Vagina (tissue), 2 donors: ENCODE measurements around the gene RIIAD1.

Experiments
- CTCF ChIP-seq, 3 experiments: fragments of 450-650 bp in 2 of 3; fragments of 200-600 bp in 1 of 3; sonication (generic) in 1 of 3; IDR thresholded peaks; one replicate each; pipeline ENCODE4 v1.5.1; 2017 to 2019; ENCODE audit warnings: antibody characterized with exemption in 3 of 3, mild to moderate bottlenecking in 2 of 3, moderate library complexity in 2 of 3
- POLR2A ChIP-seq, 2 donors: fragments of 450-650 bp; IDR thresholded peaks; one replicate each; pipeline ENCODE4 v1.6.1; 2017; ENCODE audit warnings: antibody characterized with exemption in 2 of 2, mild to moderate bottlenecking in 2 of 2, moderate library complexity in 2 of 2

GRCh38 chr1:151693057-151693651 is 28.2 kb upstream of the RIIAD1 start:
- TF ChIP-seq CTCF (IDR thresholded peaks at IDR 0.05) (no peak), POLR2A (IDR thresholded peaks at IDR 0.05) (no peak)
